Adrenal gland (tissue), 12 donors: ENCODE data around the gene SCAMP5. TPM values are rescaled to one million over a fixed set of nuclear protein-coding genes. Genes with fewer than 3 reads are reported as not detected.

Experiments used
- DNase-seq, 7 donors: peaks; one replicate each; pipeline ENCODE4 v3.0.0-alpha.2; 2019 to 2020
- H3K27ac ChIP-seq, 5 donors: fragments of 200-600 bp; sonication (generic) in 4 of 5; 1 replicate in 3 of 5; 2 replicates in 2 of 5; pipeline versions ENCODE4 v1.5.1 to v1.8.0; 2016 to 2020; ENCODE audit warnings: mild to moderate bottlenecking in 1 of 5
- H3K27me3 ChIP-seq: fragments of 200-600 bp; 2 replicates; pipeline ENCODE4 v1.8.0; 2021
- H3K36me3 ChIP-seq, 2 donors: fragments of 200-600 bp; replicated peaks in 1 of 2; 1 replicate in 1 of 2; 2 replicates in 1 of 2; pipeline versions ENCODE4 v1.5.1 to v1.8.0; 2018 to 2022
- H3K4me1 ChIP-seq, 2 donors: fragments of 200-600 bp; replicated peaks in 1 of 2; 1 replicate in 1 of 2; 2 replicates in 1 of 2; pipeline versions ENCODE4 v1.5.1 to v1.8.0; 2018 to 2021
- H3K4me3 ChIP-seq, 4 donors: fragments of 200-600 bp; sonication (generic) in 3 of 4; one replicate each; pipeline ENCODE4 v1.5.1; 2016 to 2018
- H3K9me3 ChIP-seq, 3 donors: fragments of 200-600 bp; sonication (generic) in 1 of 3; replicated peaks in 1 of 3; 1 replicate in 2 of 3; 2 replicates in 1 of 3; pipeline versions ENCODE4 v1.5.1 to v1.8.0; 2016 to 2021
- POLR2A ChIP-seq, 2 donors: fragments of 450-650 bp; IDR thresholded peaks; one replicate each; pipeline ENCODE4 v1.6.1; 2017; ENCODE audit warnings: antibody characterized with exemption in 2 of 2, mild to moderate bottlenecking in 2 of 2, moderate library complexity in 1 of 2
- WGBS, 4 donors: extraction: QIAGEN DNeasy Blood & Tissue Kit in 2 of 4; methylation state at CpG; one replicate each; pipeline versions ENCODE4 v1.1.5 to v1.1.7; 2013 to 2017; 5-methylcytosine and 5-hydroxymethylcytosine counted together
- intact Hi-C, 2 donors: fragments of 100-400 bp; cut with DNase I; formaldehyde crosslinking; loops; one replicate each; pipeline versions ENCODE4 v1.14.1 to v1.15.0; 2022 to 2023
- polyA plus RNA-seq, 3 donors: library from polyadenylated mRNA; stranded (reverse); fragments of 200-250 nt in 2 of 3; fragments of 350-450 nt in 1 of 3; fragmentation: Illumina TruSeq in 1 of 3; extraction: RNeasy Lipid Tissue Mini Kit (QIAGEN cat#74804) in 1 of 3; gene quantifications; one replicate each; pipeline ENCODE4 v1.2.3, GENCODE V29; 2013 to 2014
- total RNA-seq, 9 donors: library from RNA; depleted of rRNA in 4 of 9; stranded (reverse); fragments of >200 nt in 4 of 9; fragments of 120-200 nt in 1 of 9; fragmentation: NEBNext Ultra II Directional in 1 of 9; extraction: Animal tissue kit (Norgen Biotek cat#: 25700) in 1 of 9; gene quantifications; one replicate each; pipeline versions ENCODE4 v1.1.0 to v1.2.4, GENCODE V29; 2013 to 2023
- TF ChIP-seq, protein P1 (sequence below), 6 experiments: fragments of 450-650 bp in 4 of 6; fragments of 200-600 bp in 2 of 6; sonication (generic) in 1 of 6; IDR thresholded peaks; 1 replicate in 5 of 6; 2 replicates in 1 of 6; pipeline versions ENCODE4 v1.5.1 to v1.8.0; 2016 to 2021; ENCODE audit warnings: antibody characterized with exemption in 6 of 6, mild to moderate bottlenecking in 2 of 6, moderate library complexity in 1 of 6
- donor health status: healthy with polysubstance abuse.
- donor health status: Bipolar disorder and iron deficiency.
- donor health status: DM: yes; HTN: yes; CAD: no.
- donor health status: DM: no; HTN: no; CAD: no.
- donor health status: DM: no; HTN: no; CAD: no.
- donor health status: DM: yes; HTN: yes; CAD: no.

SCAMP5 gene
- total and polyA plus RNA-seq, 12 donors, result 10.2 to 47.2 (median 23.6) TPM

GRCh38 chr15:75037685-75038084 is 42.3 kb downstream of the SCAMP5 start:
- Histone ChIP-seq H3K9me3 (no peaks in the 10 kb centered on the region), H3K4me3 (no peak overlapping the region), H3K4me1 (peaks cover 7 to 23% of the 10 kb centered on the region in 2 donors), H3K27me3 (no peaks in the 10 kb centered on the region), H3K36me3 (no peaks in the 10 kb centered on the region), H3K27ac (no peak overlapping the region)
- no peak for TF ChIP-seq POLR2A (IDR thresholded peaks at IDR 0.05)
- TF ChIP-seq, protein P1, sequence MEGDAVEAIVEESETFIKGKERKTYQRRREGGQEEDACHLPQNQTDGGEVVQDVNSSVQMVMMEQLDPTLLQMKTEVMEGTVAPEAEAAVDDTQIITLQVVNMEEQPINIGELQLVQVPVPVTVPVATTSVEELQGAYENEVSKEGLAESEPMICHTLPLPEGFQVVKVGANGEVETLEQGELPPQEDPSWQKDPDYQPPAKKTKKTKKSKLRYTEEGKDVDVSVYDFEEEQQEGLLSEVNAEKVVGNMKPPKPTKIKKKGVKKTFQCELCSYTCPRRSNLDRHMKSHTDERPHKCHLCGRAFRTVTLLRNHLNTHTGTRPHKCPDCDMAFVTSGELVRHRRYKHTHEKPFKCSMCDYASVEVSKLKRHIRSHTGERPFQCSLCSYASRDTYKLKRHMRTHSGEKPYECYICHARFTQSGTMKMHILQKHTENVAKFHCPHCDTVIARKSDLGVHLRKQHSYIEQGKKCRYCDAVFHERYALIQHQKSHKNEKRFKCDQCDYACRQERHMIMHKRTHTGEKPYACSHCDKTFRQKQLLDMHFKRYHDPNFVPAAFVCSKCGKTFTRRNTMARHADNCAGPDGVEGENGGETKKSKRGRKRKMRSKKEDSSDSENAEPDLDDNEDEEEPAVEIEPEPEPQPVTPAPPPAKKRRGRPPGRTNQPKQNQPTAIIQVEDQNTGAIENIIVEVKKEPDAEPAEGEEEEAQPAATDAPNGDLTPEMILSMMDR (IDR thresholded peaks at IDR 0.05), result no peak
- DNase-seq, result no peak
- intact Hi-C loops, result no loop called here
- WGBS, 4 donors, result 82 to 85% (median 83%) methylated on average over 6 of the region's 6 CpGs

GRCh38 chr15:75038231-75038630 is 42.9 kb downstream of the SCAMP5 start:
- WGBS, 4 donors, result 78 to 92% (median 86%) methylated on average over 3 of the region's 3 CpGs
- H3K4me3 ChIP-seq, result no peak overlapping the region
- H3K36me3 ChIP-seq, result no peaks in the 10 kb centered on the region
- intact Hi-C loops, result no loop called here
- DNase-seq, result no peak
- H3K27me3 ChIP-seq, result no peaks in the 10 kb centered on the region
- no peaks in the 10 kb centered on the region for H3K9me3 ChIP-seq
- H3K27ac ChIP-seq, result no peak overlapping the region
- H3K4me1 ChIP-seq, result peaks cover 12 to 28% of the 10 kb centered on the region in 2 donors
- TF ChIP-seq, protein P1 (IDR thresholded peaks at IDR 0.05), result no peak
- no peak for TF ChIP-seq POLR2A (IDR thresholded peaks at IDR 0.05)

- no peaks in the 10 kb centered on the region for H3K27me3 ChIP-seq
- peak overlapping the region; percentile 89 to 98 (median 95) for H3K27ac ChIP-seq
- TF ChIP-seq, protein P1 (IDR thresholded peaks at IDR 0.05), result peak; percentile 21 to 85 (median 75)
- TF ChIP-seq POLR2A (IDR thresholded peaks at IDR 0.05), result no peak
- no peaks in the 10 kb centered on the region for H3K9me3 ChIP-seq
- peak overlapping the region in 1 of 4 donors; percentile 18 for H3K4me3 ChIP-seq
- peak; percentile 89 to 98 (median 97) for DNase-seq
- peaks cover 45 to 70% of the 10 kb centered on the region in 2 donors for H3K4me1 ChIP-seq
- intact Hi-C loops, result loop anchor here (5.0 kb wide), 1 partner anchor 159 kb away; the partner anchor contains the start of gene C15orf39 (in 2 of the 2)
- WGBS, 4 donors, result 21 to 39% (median 25%) methylated on average over 6 to 12 of the region's 12 CpGs
- no peaks in the 10 kb centered on the region for H3K36me3 ChIP-seq
These were observed 47.6 kb downstream of the SCAMP5 start for GRCh38 chr15:75042730-75043508.

- peaks cover 45 to 72% of the 10 kb centered on the region in 2 donors for H3K4me1 ChIP-seq
- TF ChIP-seq POLR2A (IDR thresholded peaks at IDR 0.05), result peak in 1 of 2 donors; percentile 53
- TF ChIP-seq, protein P1 (IDR thresholded peaks at IDR 0.05), result peak; percentile 24 to 76 (median 71)
- peak overlapping the region; percentile 89 to 98 (median 95) for H3K27ac ChIP-seq
- intact Hi-C loops, result loop anchor here (5.0 kb wide), 1 partner anchor 159 kb away; the partner anchor contains the start of gene C15orf39 (in 2 of the 2)
- DNase-seq, result peak; percentile 95 to 99 (median 99)
- peak overlapping the region in 1 of 4 donors; percentile 18 for H3K4me3 ChIP-seq
- no peaks in the 10 kb centered on the region for H3K27me3 ChIP-seq
- no peaks in the 10 kb centered on the region for H3K36me3 ChIP-seq
- WGBS, 4 donors, result 14 to 35% (median 24%) methylated on average over 8 to 20 of the region's 20 CpGs
- no peaks in the 10 kb centered on the region for H3K9me3 ChIP-seq
These were observed 48.3 kb downstream of the SCAMP5 start for GRCh38 chr15:75043509-75044257.
